Mammary epithelial cell (primary cell): ENCODE data around the gene ACSF3.

Experiments used
- CTCF ChIP-seq, 2 donors: IDR thresholded peaks in 1 of 2; conservative IDR thresholded peaks in 1 of 2; 2 replicates each; pipeline ENCODE4 v1.5.1; 2011 to 2012; ENCODE audit warnings: inconsistent platforms in 2 of 2, low read length in 2 of 2, mild to moderate bottlenecking in 2 of 2, control low read depth in 1 of 2, low read depth in 1 of 2; ENCODE audit not compliant: insufficient read depth in 1 of 2; ENCODE audit errors: extremely low read depth in 1 of 2
- EZH2 ChIP-seq: IDR thresholded peaks from 2 replicates; pipeline ENCODE4 v1.6.1; 2012; ENCODE audit warnings: low read length, inconsistent platforms, borderline replicate concordance

- TF ChIP-seq CTCF (conservative IDR thresholded peaks at IDR 0.05 in 1 of 2, IDR thresholded peaks at IDR 0.05 in 1 of 2; ENCODE audit: extremely low read depth in 1 of 2, insufficient read depth in 1 of 2, low read depth in 1 of 2, low read length in 2 of 2) (no peak), EZH2 (no peak)
These were observed 98.2 kb downstream of the ACSF3 start for GRCh38 chr16:89191901-89192185.
